Measurements from ENCODE around the gene TLR9. TPM values are rescaled to one million over a fixed set of nuclear protein-coding genes. Genes with fewer than 3 reads are reported as not detected.

The TLR9 gene
- total RNA-seq, 4 donors from 2014 or later = 0.19 to 0.61 TPM; not detected in 2

DNA sequence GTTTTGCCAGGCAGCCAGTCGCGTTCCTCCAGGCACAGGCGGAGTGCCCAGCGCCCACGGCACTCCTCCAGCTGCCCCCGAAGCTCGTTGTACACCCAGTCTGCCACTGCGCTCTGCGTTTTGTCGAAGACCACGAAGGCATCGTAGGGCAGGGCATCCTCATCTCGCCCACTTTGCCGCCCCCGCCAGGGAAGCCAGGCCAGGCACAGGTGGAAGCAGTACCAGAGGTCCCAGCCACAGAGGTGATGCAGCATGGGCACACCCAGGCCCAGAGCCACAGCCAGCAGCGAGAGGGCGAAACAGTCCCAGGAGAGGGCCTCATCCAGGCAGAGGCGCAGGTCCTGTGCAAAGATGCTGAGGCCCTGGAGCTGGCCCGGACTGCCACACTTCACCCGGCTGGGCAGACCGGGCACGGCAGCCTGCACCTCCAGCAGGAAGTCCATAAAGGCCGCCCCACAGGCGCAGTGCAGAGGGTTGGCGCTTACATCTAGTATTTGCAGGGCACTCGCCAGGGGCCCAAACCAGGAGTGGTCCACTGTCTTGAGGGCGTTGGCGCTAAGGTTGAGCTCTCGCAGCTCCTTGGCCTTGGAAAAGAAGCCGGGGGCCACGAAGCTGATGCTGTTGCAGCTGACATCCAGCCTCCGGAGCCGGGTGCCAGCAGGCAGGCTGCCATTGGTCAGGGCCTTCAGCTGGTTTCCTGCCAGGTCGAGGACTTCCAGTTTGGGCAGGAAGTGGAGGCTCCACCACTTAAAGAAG is 3.7 kb downstream of the TLR9 start:
- intact Hi-C loops (cut with DNase I; ENCODE audit: low total_unique reads) = no loop called here
- no peak for DNase-seq (ENCODE audit: low spot score in 2 of 2)
- 75 to 78% methylated on average over 28 to 33 of the region's 34 CpGs for WGBS, 2 donors
- no peak overlapping the region for H3K4me3 ChIP-seq (ENCODE audit: low read depth, poor library complexity, severe bottlenecking)
- TF ChIP-seq POLR2A (IDR thresholded peaks at IDR 0.05) = no peak
- TF ChIP-seq, protein P1, sequence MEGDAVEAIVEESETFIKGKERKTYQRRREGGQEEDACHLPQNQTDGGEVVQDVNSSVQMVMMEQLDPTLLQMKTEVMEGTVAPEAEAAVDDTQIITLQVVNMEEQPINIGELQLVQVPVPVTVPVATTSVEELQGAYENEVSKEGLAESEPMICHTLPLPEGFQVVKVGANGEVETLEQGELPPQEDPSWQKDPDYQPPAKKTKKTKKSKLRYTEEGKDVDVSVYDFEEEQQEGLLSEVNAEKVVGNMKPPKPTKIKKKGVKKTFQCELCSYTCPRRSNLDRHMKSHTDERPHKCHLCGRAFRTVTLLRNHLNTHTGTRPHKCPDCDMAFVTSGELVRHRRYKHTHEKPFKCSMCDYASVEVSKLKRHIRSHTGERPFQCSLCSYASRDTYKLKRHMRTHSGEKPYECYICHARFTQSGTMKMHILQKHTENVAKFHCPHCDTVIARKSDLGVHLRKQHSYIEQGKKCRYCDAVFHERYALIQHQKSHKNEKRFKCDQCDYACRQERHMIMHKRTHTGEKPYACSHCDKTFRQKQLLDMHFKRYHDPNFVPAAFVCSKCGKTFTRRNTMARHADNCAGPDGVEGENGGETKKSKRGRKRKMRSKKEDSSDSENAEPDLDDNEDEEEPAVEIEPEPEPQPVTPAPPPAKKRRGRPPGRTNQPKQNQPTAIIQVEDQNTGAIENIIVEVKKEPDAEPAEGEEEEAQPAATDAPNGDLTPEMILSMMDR (IDR thresholded peaks at IDR 0.05) = no peak

DNA sequence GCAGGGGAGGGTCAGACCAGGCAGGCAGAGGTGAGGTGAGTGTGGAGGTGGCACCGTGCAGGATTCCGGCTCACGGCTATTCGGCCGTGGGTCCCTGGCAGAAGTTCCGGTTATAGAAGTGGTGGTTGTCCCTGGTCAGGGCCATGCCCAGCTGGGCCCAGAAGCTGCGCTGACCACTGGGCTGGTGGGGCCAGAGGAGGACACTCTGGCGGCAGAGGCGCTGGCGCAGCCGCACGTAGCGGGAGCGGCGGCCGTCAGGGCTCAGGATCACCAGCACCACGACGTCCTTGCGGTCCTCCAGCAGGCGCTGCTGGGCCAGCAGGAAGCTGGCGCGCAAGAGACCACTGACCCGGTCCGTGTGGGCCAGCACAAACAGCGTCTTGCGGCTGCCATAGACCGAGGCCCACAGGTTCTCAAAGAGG is 4.3 kb downstream of the TLR9 start:
- intact Hi-C loops (cut with DNase I; ENCODE audit: low total_unique reads) = no loop called here
- TF ChIP-seq, protein P1 (IDR thresholded peaks at IDR 0.05) = no peak
- no peak for TF ChIP-seq POLR2A (IDR thresholded peaks at IDR 0.05)

DNA sequence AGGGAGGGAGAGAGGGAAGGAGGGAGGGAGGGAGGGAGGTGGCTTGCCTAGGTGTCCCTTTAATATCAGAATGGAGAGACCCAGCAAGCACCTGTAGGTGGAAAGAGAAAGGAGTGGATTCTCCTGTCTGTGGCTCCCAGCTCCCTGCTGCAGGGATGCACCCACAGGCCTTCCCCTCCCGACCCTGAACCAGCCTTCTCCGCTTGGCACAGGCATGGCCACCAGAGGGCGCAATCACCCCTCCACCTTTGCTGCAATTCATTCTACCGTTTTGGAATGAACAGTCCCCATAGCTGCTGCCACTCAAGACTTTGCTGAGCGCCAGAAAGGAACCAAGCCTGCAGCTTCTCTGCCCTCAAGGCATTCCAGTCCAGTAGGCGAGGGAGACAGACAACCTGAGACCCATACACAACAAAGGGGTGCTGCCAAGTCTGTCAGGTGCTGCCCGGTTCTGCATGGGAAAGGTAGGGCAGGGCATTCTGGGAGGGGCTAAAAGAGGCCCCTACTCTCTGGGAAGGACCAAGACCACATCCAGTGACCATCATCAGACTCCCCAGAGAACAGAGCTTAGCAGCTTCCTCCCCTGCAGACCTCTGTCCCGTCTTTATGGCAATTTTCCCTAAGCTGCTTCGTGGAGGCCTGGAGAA is 4.9 kb downstream of the TLR9 start:
- peak; percentile 80 to 98 for DNase-seq (ENCODE audit: low spot score in 2 of 2)
- WGBS, 2 donors = 23 to 24% methylated on average over 9 of the region's 9 CpGs
- no peak overlapping the region for H3K4me3 ChIP-seq (ENCODE audit: low read depth, poor library complexity, severe bottlenecking)
- no peak for TF ChIP-seq POLR2A (IDR thresholded peaks at IDR 0.05)
- TF ChIP-seq, protein P1 (IDR thresholded peaks at IDR 0.05) = peak in 1 of 3 donors; percentile 49
- intact Hi-C loops (cut with DNase I; ENCODE audit: low total_unique reads) = no loop called here

More for the DNA sequence above, 4.3 kb downstream of the TLR9 start:
- H3K4me3 ChIP-seq (ENCODE audit: low read depth, poor library complexity, severe bottlenecking) = no peak overlapping the region
- DNase-seq (ENCODE audit: low spot score in 2 of 2) = no peak
- WGBS, 2 donors = 88 to 91% methylated on average over 21 to 24 of the region's 27 CpGs

DNA sequence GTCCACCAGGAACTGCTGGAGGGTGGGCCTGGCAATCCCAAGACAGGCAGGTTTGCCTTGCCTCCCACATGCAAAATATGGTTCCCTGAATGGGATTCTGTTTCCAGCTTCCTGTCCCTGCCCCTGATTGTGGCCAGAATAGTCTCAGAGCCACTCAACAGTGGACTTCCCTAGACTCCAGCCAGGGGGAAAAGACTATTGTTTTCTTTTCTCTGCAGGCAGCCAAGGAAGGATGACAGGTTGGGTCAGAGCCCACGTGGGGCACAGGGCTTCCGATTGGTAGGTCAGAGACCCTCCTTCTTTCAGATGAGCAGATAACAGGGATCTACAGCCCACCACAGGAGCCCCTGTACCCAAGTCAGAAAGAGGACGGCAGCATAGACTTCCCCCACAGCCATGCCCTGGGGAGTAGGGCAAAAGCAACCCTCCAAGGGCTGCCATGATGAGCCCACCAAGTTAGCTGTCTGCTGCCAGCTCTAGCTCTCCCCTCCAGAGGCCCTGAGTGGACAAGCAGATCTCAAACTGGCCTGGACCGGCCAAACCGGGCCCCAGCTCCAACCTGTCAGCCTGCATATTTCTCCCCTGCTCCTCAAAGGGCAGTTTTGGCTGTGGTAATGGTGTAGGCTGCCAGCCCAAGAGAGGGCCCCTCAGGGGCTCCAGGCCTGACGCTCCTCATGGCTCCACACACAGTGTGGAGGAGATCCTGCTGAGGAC is 6.4 kb downstream of the TLR9 start:
- TF ChIP-seq POLR2A (IDR thresholded peaks at IDR 0.05) = no peak
- TF ChIP-seq, protein P1 (IDR thresholded peaks at IDR 0.05) = no peak
- intact Hi-C loops (cut with DNase I; ENCODE audit: low total_unique reads) = no loop called here
- no peak for DNase-seq (ENCODE audit: low spot score in 2 of 2)
- 69% methylated on average over 6 of the region's 6 CpGs for WGBS, 2 donors
- H3K4me3 ChIP-seq (ENCODE audit: low read depth, poor library complexity, severe bottlenecking) = no peak overlapping the region

DNA sequence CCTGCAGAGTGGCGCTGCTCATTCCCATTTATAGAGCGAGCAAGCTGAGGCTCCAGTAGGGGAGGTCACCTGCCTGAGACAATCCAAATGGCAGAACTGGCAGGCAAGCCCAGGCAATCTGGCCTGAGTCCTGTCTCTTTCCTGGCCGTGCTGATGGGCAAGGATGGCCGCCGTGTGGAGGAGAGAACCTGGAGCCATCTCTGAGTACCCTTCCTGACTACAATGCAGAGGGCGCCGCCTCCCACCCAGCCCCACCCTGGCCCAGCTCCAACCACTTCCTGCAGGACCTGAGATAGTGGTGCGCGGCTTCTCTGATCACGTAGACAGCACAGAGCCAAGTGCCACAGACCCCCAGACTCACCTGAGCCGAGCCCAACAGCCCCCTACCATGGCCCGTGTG is 7.0 kb downstream of the TLR9 start:
- no peak overlapping the region for H3K4me3 ChIP-seq (ENCODE audit: low read depth, poor library complexity, severe bottlenecking)
- intact Hi-C loops (cut with DNase I; ENCODE audit: low total_unique reads) = no loop called here
- DNase-seq (ENCODE audit: low spot score in 2 of 2) = no peak
- no peak for TF ChIP-seq POLR2A (IDR thresholded peaks at IDR 0.05)
- WGBS, 2 donors = 78 to 87% methylated on average over 10 to 12 of the region's 12 CpGs

DNA sequence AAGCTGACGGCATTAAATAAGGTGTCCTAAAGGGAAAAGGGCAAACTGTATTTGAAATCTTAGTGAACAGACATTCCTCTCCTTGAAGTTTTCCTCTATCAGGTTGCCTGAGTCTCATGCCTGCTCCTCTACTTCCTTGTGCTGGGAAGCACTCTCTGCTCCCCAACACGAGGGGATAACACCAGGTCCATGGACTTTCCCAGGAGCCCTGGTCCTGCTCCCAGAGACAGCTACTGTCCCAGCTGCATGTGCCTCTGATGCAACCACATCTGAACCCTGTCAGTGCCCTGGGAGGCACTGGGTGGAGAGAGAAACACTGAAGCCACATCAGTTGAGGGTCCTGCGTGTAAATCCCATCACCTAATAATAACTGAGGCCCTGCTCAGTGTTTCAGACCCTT is 7.4 kb downstream of the TLR9 start:
- intact Hi-C loops (cut with DNase I; ENCODE audit: low total_unique reads) = no loop called here
- WGBS, 2 donors = 64 to 72% methylated on average over 3 of the region's 3 CpGs
- TF ChIP-seq, protein P1 (IDR thresholded peaks at IDR 0.05) = no peak
- TF ChIP-seq POLR2A (IDR thresholded peaks at IDR 0.05) = no peak
- H3K4me3 ChIP-seq (ENCODE audit: low read depth, poor library complexity, severe bottlenecking) = no peak overlapping the region
- no peak for DNase-seq (ENCODE audit: low spot score in 2 of 2)

Data from lower leg skin (tissue), 4 donors.